Endothelial cell of umbilical vein (primary cell): ENCODE results near the gene BMPER. TPM values are rescaled to one million over a fixed set of nuclear protein-coding genes. Genes with fewer than 3 reads are reported as not detected.

Experiments
- BruUV-seq: library from RNA; stranded (reverse); fragments of 400-500 nt; replicated peaks from 2 replicates; lab custom pipeline; 2021; lab: Mats Ljungman, UMichigan
- CTCF ChIA-PET: fragments of 300-600, 350-600 bp; sonication (Branson Sonifier 250); formaldehyde crosslinking; loops from one replicate; lab custom pipeline; 2021; ENCODE audit warnings: antibody characterized with exemption, inconsistent platforms; lab: Charles Lee
- POLR2A ChIA-PET: fragments of 300-600, 350-600 bp; sonication (Branson Sonifier 250); formaldehyde crosslinking; loops from one replicate; lab custom pipeline; 2021; ENCODE audit warnings: antibody characterized with exemption, inconsistent platforms; lab: Charles Lee
- DNase-seq: peaks from one replicate; pipeline ENCODE4 v3.0.0-alpha.2; 2011; ENCODE audit warnings: low read depth, low spot score
- FAIRE-seq: peaks from 2 replicates; lab custom pipeline; 2011; peaks lifted over from hg19 to GRCh38; lab: Jason Lieb, UNC
- H2AFZ ChIP-seq: 2 replicates; pipeline ENCODE4 v1.6.0; 2012; ENCODE audit warnings: low read depth, low read length, control low read depth, inconsistent platforms
- H3K27ac ChIP-seq: 2 replicates; pipeline ENCODE4 v1.5.1; 2011; ENCODE audit warnings: low read depth, mild to moderate bottlenecking, control low read depth, low read length, moderate library complexity; ENCODE audit not compliant: insufficient read depth
- H3K27me3 ChIP-seq, 2 experiments: 2 replicates each; pipeline versions ENCODE4 v1.6.0 to v1.6.1; 2011; ENCODE audit warnings: low read length in 2 of 2, mixed read lengths in 1 of 2; ENCODE audit not compliant: control insufficient read depth in 2 of 2, insufficient read depth in 2 of 2
- H3K36me3 ChIP-seq, 2 experiments: 2 replicates in 1 of 2; 3 replicates in 1 of 2; pipeline ENCODE4 v1.5.1; 2011; ENCODE audit warnings: low read length in 2 of 2, mild to moderate bottlenecking in 1 of 2, moderate library complexity in 1 of 2; ENCODE audit not compliant: control insufficient read depth in 2 of 2, insufficient read depth in 2 of 2; ENCODE audit errors: extremely low read depth in 1 of 2
- H3K4me1 ChIP-seq: 3 replicates; pipeline ENCODE4 v1.5.1; 2011; ENCODE audit warnings: mild to moderate bottlenecking, low read length; ENCODE audit not compliant: control insufficient read depth, insufficient read depth; ENCODE audit errors: extremely low read depth
- H3K4me2 ChIP-seq: 2 replicates; pipeline ENCODE4 v1.6.1; 2011; ENCODE audit warnings: low read length, control low read depth, mixed read lengths; ENCODE audit not compliant: insufficient read depth
- H3K4me3 ChIP-seq, 3 experiments: fragments of 200-600 bp in 1 of 3; sonication (generic), shearing (Covaris generic) in 1 of 3; replicated peaks in 1 of 3; 2 replicates each; pipeline ENCODE4 v1.5.1; 2011 to 2016; ENCODE audit warnings: control low read depth in 3 of 3, low read length in 3 of 3, mild to moderate bottlenecking in 2 of 3, inconsistent platforms in 1 of 3, low read depth in 1 of 3, moderate library complexity in 1 of 3; ENCODE audit not compliant: insufficient read depth in 1 of 3
- H3K79me2 ChIP-seq: 2 replicates; pipeline ENCODE4 v1.6.0; 2012; ENCODE audit warnings: low read length, inconsistent platforms; ENCODE audit not compliant: control insufficient read depth, insufficient read depth
- H3K9ac ChIP-seq: replicated peaks from 2 replicates; pipeline ENCODE3; 2011; ENCODE audit warnings: low read length, control low read depth; ENCODE audit not compliant: insufficient read depth; ENCODE audit errors: extremely low read depth
- H3K9me1 ChIP-seq: replicated peaks from 3 replicates; pipeline ENCODE4 v1.6.0; 2011; ENCODE audit warnings: mild to moderate bottlenecking, low read length; ENCODE audit not compliant: control insufficient read depth, insufficient read depth; ENCODE audit errors: extremely low read depth
- H3K9me3 ChIP-seq: replicated peaks from 2 replicates; pipeline ENCODE4 v1.5.1; 2012; ENCODE audit warnings: low read length, inconsistent platforms; ENCODE audit not compliant: control insufficient read depth, insufficient read depth
- H4K20me1 ChIP-seq: replicated peaks from 2 replicates; pipeline ENCODE3; 2011; ENCODE audit warnings: mild to moderate bottlenecking, low read length; ENCODE audit not compliant: control insufficient read depth, insufficient read depth; ENCODE audit errors: extremely low read depth
- CTCF ChIP-seq, 2 donors: IDR thresholded peaks; 1 replicate in 1 of 2; 2 replicates in 1 of 2; pipeline ENCODE4 v1.5.1; 2011; ENCODE audit warnings: low read length in 2 of 2, mild to moderate bottlenecking in 2 of 2, moderate library complexity in 2 of 2, control low read depth in 1 of 2, inconsistent platforms in 1 of 2, low read depth in 1 of 2; ENCODE audit not compliant: insufficient read depth in 1 of 2; ENCODE audit errors: extremely low read depth in 1 of 2
- GATA2 ChIP-seq: IDR thresholded peaks from 2 replicates; pipeline ENCODE4 v1.7.0; 2011; ENCODE audit warnings: low read depth, mild to moderate bottlenecking, moderate library complexity, mixed read lengths, low read length; ENCODE audit not compliant: insufficient read length, insufficient read depth
- JUN ChIP-seq: IDR thresholded peaks from 2 replicates; pipeline ENCODE4 v1.6.1; 2011; ENCODE audit warnings: borderline replicate concordance, low read depth; ENCODE audit not compliant: insufficient read length, insufficient read depth
- MYC ChIP-seq: IDR thresholded peaks from one replicate; pipeline ENCODE4 v1.6.1; 2011; ENCODE audit warnings: mild to moderate bottlenecking, low read depth, low read length
- dilution Hi-C: fragments of 300-500 bp; cut with MboI; formaldehyde crosslinking; loops from one replicate; pipeline ENCODE4 v1.15.0; 2019; ENCODE audit warnings: low sequenced_read_pairs; ENCODE audit not compliant: extremely low pct_ligation_motif_present
- intact Hi-C: fragments of 100-400 bp; cut with micrococcal nuclease; formaldehyde crosslinking; loops from one replicate; pipeline ENCODE4 v1.10.0; 2022
- polyA plus RNA-seq, 4 experiments: library from polyadenylated mRNA; depleted of rRNA in 3 of 4; stranded (reverse) in 3 of 4; unstranded in 1 of 4; fragments of >200 nt; gene quantifications; 2 replicates each; pipeline versions ENCODE4 v1.2.1 to v1.2.3, GENCODE V29; 2011 to 2012; ENCODE audit warnings: missing spikeins in 1 of 4
- total RNA-seq: library from RNA; stranded (reverse); gene quantifications from 2 replicates; pipeline ENCODE4 v1.2.3, GENCODE V29; 2021

Gene BMPER
- total and polyA plus RNA-seq, 2 donors (not counting 3 experiments of a cell fraction or from before 2014, with no cell fraction given) = 0.10 to 0.13 TPM

DNA sequence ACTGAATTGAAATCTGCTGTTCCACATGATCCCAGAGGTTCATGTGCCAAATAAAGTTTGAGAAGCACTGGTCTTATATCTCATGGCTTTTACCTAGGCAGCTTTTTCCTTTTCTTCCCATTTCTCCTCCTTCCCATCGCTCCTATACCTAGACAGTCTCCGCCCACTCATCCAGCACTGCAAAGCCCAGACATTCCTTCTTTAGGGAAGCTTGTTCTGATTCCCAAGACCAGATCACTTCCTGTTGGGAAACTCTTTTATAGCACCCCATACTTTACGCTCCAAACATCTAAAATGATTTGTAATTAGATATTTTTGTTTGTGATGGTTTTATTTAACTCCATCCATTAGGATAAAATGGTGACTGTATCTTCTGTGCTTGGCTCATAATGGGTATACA, 75.9 kb downstream of the BMPER start:
- Histone ChIP-seq H3K9me3 (no peaks in the 10 kb centered on the region), H2AFZ (no peak overlapping the region), H3K9ac (no peak overlapping the region), H3K27ac (no peak overlapping the region), H3K36me3 (no peaks in the 10 kb centered on the region), H3K27me3 (no peaks in the 10 kb centered on the region), H3K4me1 (peaks cover 3% of the 10 kb centered on the region), H3K79me2 (no peaks in the 10 kb centered on the region), H4K20me1 (no peaks in the 10 kb centered on the region), H3K9me1 (no peaks in the 10 kb centered on the region), H3K4me3 (no peak overlapping the region), H3K4me2 (no peak overlapping the region)
- CTCF ChIA-PET = interaction anchor here (0.7 to 3.1 kb wide), 12 partner anchors 14 to 738 kb away, joined by 4 to 266 read pairs (median 10); no protein-coding TSS in a partner anchor
- no peak for TF ChIP-seq MYC
- TF ChIP-seq GATA2 = no peak
- no peak for TF ChIP-seq CTCF (IDR thresholded peaks at IDR 0.05; ENCODE audit: extremely low read depth in 1 of 2, insufficient read depth in 1 of 2, low read depth in 1 of 2, low read length in 2 of 2)
- TF ChIP-seq JUN = no peak
- DNase-seq = no peak
- no peak for FAIRE-seq
- intact Hi-C loops (no loop called here), dilution Hi-C loops (no loop called here)
- POLR2A ChIA-PET = no interaction called here
- BruUV-seq = no TSS peak
